Natural killer cell (primary cell): ENCODE data around the gene TRIM32. TPM values are rescaled to one million over a fixed set of nuclear protein-coding genes. Genes with fewer than 3 reads are reported as not detected.
A peak's percentile ranks its signal among the peaks of the same experiment; 100 is the strongest.

Experiments used
- ATAC-seq, 3 donors: fragments of 150-1000 bp in 2 of 3; fragments of 200-7000 bp in 1 of 3; cut with Tn5 transposase; 1 replicate in 1 of 3; 2 replicates in 2 of 3; pipeline ENCODE4 v1.10.0; 2021; ENCODE audit warnings: mild to moderate bottlenecking in 2 of 3, moderate library complexity in 2 of 3
- DNase-seq, 2 donors: peaks; one replicate each; pipeline versions ENCODE4 v3.0.0 to v3.0.0-alpha.2; 2013 to 2021; ENCODE audit warnings: mixed read lengths in 1 of 2
- H3K27ac ChIP-seq: one replicate; pipeline ENCODE4 v1.5.1; 2013; ENCODE audit warnings: mild to moderate bottlenecking, low read length
- H3K27me3 ChIP-seq: one replicate; pipeline ENCODE4 v1.6.1; 2013; ENCODE audit warnings: low read length; ENCODE audit not compliant: control insufficient read depth, insufficient read depth
- H3K36me3 ChIP-seq: one replicate; pipeline ENCODE4 v1.6.1; 2013; ENCODE audit warnings: low read length; ENCODE audit not compliant: control insufficient read depth, insufficient read depth
- H3K4me1 ChIP-seq: one replicate; pipeline ENCODE4 v1.6.1; 2013; ENCODE audit warnings: low read length; ENCODE audit not compliant: control insufficient read depth, insufficient read depth
- H3K4me3 ChIP-seq: one replicate; pipeline ENCODE4 v1.5.1; 2013; ENCODE audit warnings: low read length
- H3K9me3 ChIP-seq: one replicate; pipeline ENCODE4 v1.6.1; 2013; ENCODE audit warnings: low read length; ENCODE audit not compliant: control insufficient read depth, insufficient read depth
- H3K27ac Mint-ChIP-seq, 2 donors: one replicate each; pipeline ENCODE4 v1.8.0; 2022; ENCODE audit warnings: mild to moderate bottlenecking in 2 of 2, mixed read lengths in 2 of 2, moderate library complexity in 1 of 2
- H3K27me3 Mint-ChIP-seq, 2 donors: one replicate each; pipeline ENCODE4 v1.8.0; 2022; ENCODE audit warnings: low read depth in 2 of 2, mixed read lengths in 2 of 2
- H3K36me3 Mint-ChIP-seq: one replicate; pipeline ENCODE4 v1.8.0; 2022; ENCODE audit warnings: mixed read lengths
- H3K4me1 Mint-ChIP-seq, 2 donors: one replicate each; pipeline ENCODE4 v1.8.0; 2022; ENCODE audit warnings: mixed read lengths in 2 of 2
- H3K4me3 Mint-ChIP-seq: one replicate; pipeline ENCODE4 v1.8.0; 2022; ENCODE audit warnings: mild to moderate bottlenecking, moderate library complexity, mixed read lengths
- H3K9me3 Mint-ChIP-seq, 2 donors: one replicate each; pipeline ENCODE4 v1.8.0; 2022; ENCODE audit warnings: mixed read lengths in 2 of 2
- CTCF ChIP-seq: fragments of 200-600 bp; IDR thresholded peaks from one replicate; pipeline ENCODE4 v1.8.0; 2022; ENCODE audit warnings: antibody characterized with exemption
- WGBS: methylation state at CpG from one replicate; pipeline ENCODE4 v1.1.7; 2013; ENCODE audit warnings: missing lambda C conversion rate; ENCODE audit not compliant: insufficient coverage; 5-methylcytosine and 5-hydroxymethylcytosine counted together
- intact Hi-C: fragments of 100-400 bp; cut with micrococcal nuclease; formaldehyde crosslinking; loops from one replicate; pipeline ENCODE4 v1.14.2; 2022
- total RNA-seq, 4 donors: library from RNA; stranded (reverse); fragments of 120-200 nt in 1 of 4; gene quantifications; one replicate each; pipeline versions ENCODE4 v1.2.3 to v1.2.4, GENCODE V29; 2013 to 2022

Gene TRIM32
- total RNA-seq, 3 donors from 2014 or later (not counting 1 experiment from before 2014, with no cell fraction given), result 8.1 to 12.6 (median 10.8) TPM

- Histone ChIP-seq H3K27ac (peak overlapping the region; percentile 40), H3K9me3 (no peaks in the 10 kb centered on the region), H3K4me1 (peaks cover 22% of the 10 kb centered on the region), H3K27me3 (no peaks in the 10 kb centered on the region), H3K36me3 (no peaks in the 10 kb centered on the region), H3K4me3 (peak overlapping the region; percentile 74)
- Mint-ChIP-seq H3K36me3 (no peaks in the 10 kb centered on the region), H3K9me3 (no peaks in the 10 kb centered on the region), H3K4me1 (peaks cover 53 to 56% of the 10 kb centered on the region in 2 donors), H3K27ac (peak overlapping the region; percentile 61 to 90), H3K27me3 (no peaks in the 10 kb centered on the region), H3K4me3 (peak overlapping the region; percentile 95)
- no peak for TF ChIP-seq CTCF
- ATAC-seq, result peak; percentile 14 to 32 (median 31)
- DNase-seq, result no peak
- intact Hi-C loops, result no loop called here
- WGBS, result 30% methylated on average over 7 of the region's 7 CpGs
Observed at GRCh38 chr9:116686693-116687073, 422 bp upstream of the TRIM32 start.

- Mint-ChIP-seq H3K4me3 (peak overlapping the region; percentile 95), H3K27me3 (no peaks in the 10 kb centered on the region), H3K9me3 (no peaks in the 10 kb centered on the region), H3K36me3 (no peaks in the 10 kb centered on the region), H3K27ac (peak overlapping the region; percentile 61 to 90), H3K4me1 (peaks cover 61 to 66% of the 10 kb centered on the region in 2 donors)
- Histone ChIP-seq H3K27me3 (no peaks in the 10 kb centered on the region), H3K4me1 (peaks cover 22% of the 10 kb centered on the region), H3K27ac (no peak overlapping the region), H3K4me3 (peak overlapping the region; percentile 74), H3K9me3 (no peaks in the 10 kb centered on the region), H3K36me3 (no peaks in the 10 kb centered on the region)
- no peak for TF ChIP-seq CTCF
- DNase-seq, result no peak
- peak; percentile 4 to 18 (median 16) for ATAC-seq
- intact Hi-C loops, result no loop called here
- WGBS, result 30% methylated on average over 7 of the region's 7 CpGs
Observed at GRCh38 chr9:116687754-116688135, 640 bp downstream of the TRIM32 start.

GRCh38 chr9:116688806-116689485 is 1.8 kb downstream of the TRIM32 start:
- no peaks in the 10 kb centered on the region for H3K27me3 ChIP-seq
- 100% methylated on average over 2 of the region's 3 CpGs for WGBS
- no peaks in the 10 kb centered on the region for H3K9me3 ChIP-seq
- H3K9me3 Mint-ChIP-seq, result no peaks in the 10 kb centered on the region
- no peaks in the 10 kb centered on the region for H3K36me3 ChIP-seq
- H3K27ac ChIP-seq, result no peak overlapping the region
- no peaks in the 10 kb centered on the region for H3K36me3 Mint-ChIP-seq
- no peak for TF ChIP-seq CTCF
- peaks cover 63 to 77% of the 10 kb centered on the region in 2 donors for H3K4me1 Mint-ChIP-seq
- peak overlapping the region; percentile 61 to 90 for H3K27ac Mint-ChIP-seq
- peaks cover 22% of the 10 kb centered on the region for H3K4me1 ChIP-seq
- intact Hi-C loops, result no loop called here
- no peaks in the 10 kb centered on the region for H3K27me3 Mint-ChIP-seq
- ATAC-seq, result no peak
- DNase-seq, result no peak
- H3K4me3 Mint-ChIP-seq, result peak overlapping the region; percentile 95
- H3K4me3 ChIP-seq, result no peak overlapping the region
